NK-92 treated with Interleukin-12 subunit alpha and Interleukin-12 subunit beta, amount 100 ng/mL, for 24 hours (cell line): Measurements from ENCODE around the gene FAM98C.

Source experiments
- DNase-seq: peaks from one replicate; lab custom pipeline; 2025; lab: John Stamatoyannopoulos, UW

The FAM98C gene

GRCh38 chr19:38378866-38379265 is 24.0 kb upstream of the FAM98C start:
- DNase-seq, result no peak

- DNase-seq, result no peak
These were observed 21.8 kb upstream of the FAM98C start for GRCh38 chr19:38381138-38381537.

- no peak for DNase-seq
These were observed 19.7 kb upstream of the FAM98C start for GRCh38 chr19:38383184-38383583.

- DNase-seq, result no peak
These were observed 19.1 kb upstream of the FAM98C start for GRCh38 chr19:38383743-38384142.

GRCh38 chr19:38384209-38385027 is 18.5 kb upstream of the FAM98C start:
- DNase-seq, result no peak

GRCh38 chr19:38385057-38385803 is 17.7 kb upstream of the FAM98C start:
- DNase-seq, result no peak

GRCh38 chr19:38385804-38386257 is 17.1 kb upstream of the FAM98C start:
- DNase-seq, result no peak

- DNase-seq, result no peak
These were observed 16.5 kb upstream of the FAM98C start for GRCh38 chr19:38386300-38386970.

GRCh38 chr19:38386971-38387549 is 15.8 kb upstream of the FAM98C start:
- DNase-seq, result no peak

GRCh38 chr19:38387550-38388348 is 15.1 kb upstream of the FAM98C start, which contains the start of gene GGN:
TSS of gene GGN (minus strand) at chr19:38388034. CDS start at chr19:38387261, 773 bp downstream.
- no peak for DNase-seq

GRCh38 chr19:38388349-38389100 is 14.4 kb upstream of the FAM98C start, which contains the start of gene SPRED3:
TSS of gene SPRED3 (plus strand) at chr19:38388697. CDS start at chr19:38390303, 1,606 bp downstream.
- no peak for DNase-seq

GRCh38 chr19:38389101-38389925 is 13.6 kb upstream of the FAM98C start:
- no peak for DNase-seq

- DNase-seq, result no peak
These were observed 12.7 kb upstream of the FAM98C start for GRCh38 chr19:38389957-38390924.

- no peak for DNase-seq
These were observed 10.9 kb upstream of the FAM98C start for GRCh38 chr19:38391911-38392464.

GRCh38 chr19:38392707-38393308 is 10.1 kb upstream of the FAM98C start:
- no peak for DNase-seq

- no peak for DNase-seq
These were observed 8.4 kb upstream of the FAM98C start for GRCh38 chr19:38394488-38394887.

GRCh38 chr19:38395381-38396114 is 7.3 kb upstream of the FAM98C start:
- DNase-seq, result no peak
